CD4-positive, alpha-beta T cell treated with Interleukin-15 for 4 hours (primary cell): ENCODE measurements around the gene PIN1.
A peak's percentile ranks its signal among the peaks of the same experiment; 100 is the strongest.
"Not testable (repeated sequence)": the region's sequence is repeated elsewhere in the genome, so short reads cannot be mapped to it uniquely, and the experiment has no call there.

ENCODE experiments used
- DNase-seq: peaks from one replicate; pipeline ENCODE4 v3.0.0-alpha.2; 2020; ENCODE audit warnings: low spot score

The PIN1 gene

GRCh38 chr19:9834726-9835506 lies at the start of gene PIN1:
Gene PIN1 (plus strand): TSS chr19:9835318. CDS start chr19:9835345, 27 bp downstream.
- peak; percentile 99 for DNase-seq

GRCh38 chr19:9785367-9786331 lies 49.5 kb upstream of the PIN1 start:
- peak; percentile 95 for DNase-seq

- no peak for DNase-seq
Measured at GRCh38 chr19:9786342-9786741, 48.8 kb upstream of the PIN1 start.

GRCh38 chr19:9786819-9787218 lies 48.3 kb upstream of the PIN1 start:
- no peak for DNase-seq

- not testable (repeated sequence) for DNase-seq
Measured at GRCh38 chr19:9788604-9789003, 46.5 kb upstream of the PIN1 start.

GRCh38 chr19:9789066-9789465 lies 46.1 kb upstream of the PIN1 start:
- no peak for DNase-seq

GRCh38 chr19:9789579-9789978 lies 45.5 kb upstream of the PIN1 start:
- DNase-seq, result not testable (repeated sequence)

- DNase-seq, result not testable (repeated sequence)
Measured at GRCh38 chr19:9791073-9791367, 44.1 kb upstream of the PIN1 start.

GRCh38 chr19:9791552-9792205 lies 43.4 kb upstream of the PIN1 start:
- peak; percentile 92 for DNase-seq

- peak; percentile 89 for DNase-seq
Measured at GRCh38 chr19:9792206-9793070, 42.7 kb upstream of the PIN1 start.

GRCh38 chr19:9793071-9793591 lies 42.0 kb upstream of the PIN1 start:
- DNase-seq, result peak; percentile 66

- peak; percentile 93 for DNase-seq
Measured at GRCh38 chr19:9796113-9796773, 38.9 kb upstream of the PIN1 start.

GRCh38 chr19:9797871-9798270 lies 37.2 kb upstream of the PIN1 start:
- no peak for DNase-seq

- DNase-seq, result no peak
Measured at GRCh38 chr19:9799162-9799561, 36.0 kb upstream of the PIN1 start.

- no peak for DNase-seq
Measured at GRCh38 chr19:9801976-9802375, 33.1 kb upstream of the PIN1 start.

GRCh38 chr19:9806803-9807202 lies 28.3 kb upstream of the PIN1 start:
- DNase-seq, result no peak

- peak; percentile 31 for DNase-seq
Measured at GRCh38 chr19:9808855-9809824, 26.0 kb upstream of the PIN1 start.

- DNase-seq, result no peak
Measured at GRCh38 chr19:9811139-9811538, 24.0 kb upstream of the PIN1 start.

GRCh38 chr19:9818175-9818733 lies 16.9 kb upstream of the PIN1 start:
- DNase-seq, result no peak
